Liver (tissue), 9 donors: ENCODE data around the gene PARD3B. TPM values are rescaled to one million over a fixed set of nuclear protein-coding genes. Genes with fewer than 3 reads are reported as not detected.

Experiments
- DNase-seq: peaks from one replicate; pipeline ENCODE4 v3.0.0-alpha.2; 2017; ENCODE audit warnings: low spot score
- H3K27ac ChIP-seq, 2 donors: one replicate each; pipeline ENCODE4 v1.7.0; 2013; ENCODE audit warnings: inconsistent platforms in 2 of 2, low read length in 2 of 2, control low read depth in 1 of 2, low read depth in 1 of 2, mild to moderate bottlenecking in 1 of 2
- H3K27me3 ChIP-seq, 4 donors: one replicate each; pipeline versions ENCODE4 v1.6.1 to v1.7.0; 2013; ENCODE audit warnings: low read length in 3 of 4, inconsistent platforms in 1 of 4, mild to moderate bottlenecking in 1 of 4, moderate library complexity in 1 of 4; ENCODE audit not compliant: control insufficient read depth in 4 of 4, insufficient read depth in 4 of 4
- H3K36me3 ChIP-seq, 4 donors: one replicate each; pipeline versions ENCODE4 v1.6.1 to v1.7.0; 2013; ENCODE audit warnings: low read length in 3 of 4, mild to moderate bottlenecking in 3 of 4, low read depth in 1 of 4, moderate library complexity in 1 of 4; ENCODE audit not compliant: control insufficient read depth in 4 of 4, insufficient read depth in 3 of 4
- H3K4me1 ChIP-seq, 4 donors: one replicate each; pipeline versions ENCODE4 v1.6.1 to v1.7.0; 2013; ENCODE audit warnings: low read length in 3 of 4, mild to moderate bottlenecking in 3 of 4, moderate library complexity in 1 of 4; ENCODE audit not compliant: control insufficient read depth in 4 of 4, insufficient read depth in 4 of 4
- H3K4me3 ChIP-seq, 3 donors: one replicate each; pipeline versions ENCODE4 v1.6.1 to v1.7.0; 2013; ENCODE audit warnings: low read length in 3 of 3, control low read depth in 1 of 3, low read depth in 1 of 3, mild to moderate bottlenecking in 1 of 3
- H3K9ac ChIP-seq, 2 donors: one replicate each; pipeline ENCODE4 v1.7.0; 2013; ENCODE audit warnings: low read length in 2 of 2, mild to moderate bottlenecking in 2 of 2, moderate library complexity in 2 of 2, control low read depth in 1 of 2, low read depth in 1 of 2
- H3K9me3 ChIP-seq, 4 donors: one replicate each; pipeline versions ENCODE4 v1.6.1 to v1.7.0; 2013; ENCODE audit warnings: low read length in 3 of 4; ENCODE audit not compliant: control insufficient read depth in 4 of 4
- ATF3 ChIP-seq: IDR thresholded peaks from 2 replicates; pipeline ENCODE4 v1.6.1; 2016; ENCODE audit warnings: antibody characterized with exemption
- EGR1 ChIP-seq, 2 donors: IDR thresholded peaks; 2 replicates each; pipeline ENCODE4 v1.6.1; 2016 to 2018; ENCODE audit warnings: antibody characterized with exemption in 2 of 2, low read depth in 2 of 2
- FOXA1 ChIP-seq: IDR thresholded peaks from 2 replicates; pipeline ENCODE4 v1.6.1; 2016; ENCODE audit warnings: antibody characterized with exemption
- FOXA2 ChIP-seq: IDR thresholded peaks from 2 replicates; pipeline ENCODE4 v1.6.1; 2016; ENCODE audit warnings: antibody characterized with exemption
- GABPA ChIP-seq, 2 donors: IDR thresholded peaks in 1 of 2; conservative IDR thresholded peaks in 1 of 2; 2 replicates each; pipeline ENCODE4 v1.6.1; 2016; ENCODE audit warnings: antibody characterized with exemption in 2 of 2, mild to moderate bottlenecking in 1 of 2, moderate library complexity in 1 of 2
- HNF4G ChIP-seq: IDR thresholded peaks from 2 replicates; pipeline ENCODE4 v1.6.1; 2016; ENCODE audit warnings: antibody characterized with exemption
- JUND ChIP-seq, 2 donors: IDR thresholded peaks; 2 replicates each; pipeline ENCODE4 v1.6.1; 2016; ENCODE audit warnings: antibody characterized with exemption in 2 of 2
- MAX ChIP-seq: IDR thresholded peaks from 2 replicates; pipeline ENCODE4 v1.6.1; 2016; ENCODE audit warnings: antibody characterized with exemption
- NR2F2 ChIP-seq: IDR thresholded peaks from 2 replicates; pipeline ENCODE4 v1.6.1; 2016; ENCODE audit warnings: antibody characterized with exemption
- RXRA ChIP-seq, 2 donors: IDR thresholded peaks; 2 replicates each; pipeline ENCODE4 v1.6.1; 2017 to 2018; ENCODE audit warnings: antibody characterized with exemption in 2 of 2, mild to moderate bottlenecking in 1 of 2
- SP1 ChIP-seq: IDR thresholded peaks from 2 replicates; pipeline ENCODE4 v1.6.1; 2018; ENCODE audit warnings: antibody characterized with exemption, mild to moderate bottlenecking
- TAF1 ChIP-seq: conservative IDR thresholded peaks from 2 replicates; pipeline ENCODE4 v1.6.1; 2016; ENCODE audit warnings: antibody characterized with exemption, mild to moderate bottlenecking
- ZBTB33 ChIP-seq: IDR thresholded peaks from 2 replicates; pipeline ENCODE4 v1.6.1; 2016; ENCODE audit warnings: antibody characterized with exemption
- WGBS: extraction: QIAGEN DNeasy Blood & Tissue Kit; methylation state at CpG from one replicate; pipeline ENCODE4 v1.1.7; 2013; 5-methylcytosine and 5-hydroxymethylcytosine counted together
- polyA plus RNA-seq, 2 donors: library from polyadenylated mRNA; stranded (reverse) in 1 of 2; unstranded in 1 of 2; fragments of 200-250 nt in 1 of 2; fragments of >200 nt in 1 of 2; fragmentation: Nextera tagmentation in 1 of 2; extraction: Ambion mirVana in 1 of 2; gene quantifications; one replicate each; pipeline versions ENCODE4 v1.2.1 to v1.2.3, GENCODE V29; 2013 to 2015
- total RNA-seq, 2 donors: library from RNA; depleted of rRNA; stranded (reverse); fragments of >200 nt; gene quantifications; one replicate each; pipeline ENCODE4 v1.2.3, GENCODE V29; 2014
- TF ChIP-seq, protein P1 (sequence below): IDR thresholded peaks from 2 replicates; pipeline ENCODE4 v1.6.1; 2016; ENCODE audit warnings: antibody characterized with exemption, mild to moderate bottlenecking
- donor health status: healthy.
- donor health status: healthy.
- donor health status: healthy.
- donor health status: healthy.
- donor health status: healthy.

PARD3B gene
- total and polyA plus RNA-seq, 4 donors = 1.1 to 10.3 (median 3.7) TPM

DNA sequence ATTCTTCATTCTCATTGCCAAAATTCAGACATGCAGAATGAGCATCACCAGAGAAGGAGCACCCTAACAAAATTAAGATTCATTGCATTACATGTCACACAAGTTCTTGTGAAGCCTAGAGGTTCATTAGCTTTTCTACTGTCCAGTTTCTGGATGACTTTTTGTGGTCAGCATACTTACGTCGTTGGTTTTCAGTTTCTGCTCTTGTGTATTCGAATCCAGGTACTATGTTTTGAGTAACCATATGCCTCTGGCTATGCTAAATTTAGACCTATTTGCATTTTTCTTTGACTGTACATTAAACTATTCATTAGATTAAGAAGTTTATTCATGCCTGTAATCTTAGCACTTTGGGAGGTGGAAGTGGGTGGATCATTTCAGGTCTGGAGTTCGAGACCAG, 251.3 kb downstream of the PARD3B start:
- Histone ChIP-seq H3K27me3 (no peaks in the 10 kb centered on the region), H3K4me1 (no peaks in the 10 kb centered on the region), H3K27ac (no peak overlapping the region), H3K4me3 (no peak overlapping the region), H3K9me3 (no peaks in the 10 kb centered on the region), H3K36me3 (no peaks in the 10 kb centered on the region), H3K9ac (no peak overlapping the region)
- no peak for TF ChIP-seq TAF1
- 94% methylated on average over 4 of the region's 4 CpGs for WGBS
- DNase-seq = no peak

DNA sequence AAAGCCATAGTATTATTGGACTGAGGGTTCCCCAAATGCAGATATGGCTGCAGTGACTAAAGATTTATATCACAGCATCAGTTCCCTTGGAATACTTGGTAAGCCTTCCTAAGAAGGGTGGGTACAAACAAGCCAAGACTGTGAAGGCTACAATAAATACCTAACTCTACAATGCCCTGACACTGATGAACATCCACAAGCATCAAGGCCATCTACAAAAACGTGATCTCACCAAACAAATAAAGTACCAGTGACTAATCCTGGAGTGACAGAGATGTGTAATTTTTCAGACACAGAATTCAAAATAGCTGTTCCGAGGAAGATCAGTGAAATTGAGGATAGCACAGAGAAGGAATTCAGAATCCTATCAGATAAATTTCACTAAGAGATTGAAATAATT, 254.5 kb downstream of the PARD3B start:
- H3K27ac ChIP-seq = no peak overlapping the region
- no peaks in the 10 kb centered on the region for H3K4me1 ChIP-seq
- TF ChIP-seq FOXA2 (no peak), JUND (IDR thresholded peaks at IDR 0.05) (no peak), ATF3 (no peak), MAX (no peak), RXRA (IDR thresholded peaks at IDR 0.05) (no peak), NR2F2 (no peak), GABPA (IDR thresholded peaks at IDR 0.05 in 1 of 2, conservative IDR thresholded peaks at IDR 0.05 in 1 of 2) (no peak), ZBTB33 (no peak), EGR1 (IDR thresholded peaks at IDR 0.05; ENCODE audit: low read depth in 2 of 2) (no peak)
- TF ChIP-seq, protein P1, sequence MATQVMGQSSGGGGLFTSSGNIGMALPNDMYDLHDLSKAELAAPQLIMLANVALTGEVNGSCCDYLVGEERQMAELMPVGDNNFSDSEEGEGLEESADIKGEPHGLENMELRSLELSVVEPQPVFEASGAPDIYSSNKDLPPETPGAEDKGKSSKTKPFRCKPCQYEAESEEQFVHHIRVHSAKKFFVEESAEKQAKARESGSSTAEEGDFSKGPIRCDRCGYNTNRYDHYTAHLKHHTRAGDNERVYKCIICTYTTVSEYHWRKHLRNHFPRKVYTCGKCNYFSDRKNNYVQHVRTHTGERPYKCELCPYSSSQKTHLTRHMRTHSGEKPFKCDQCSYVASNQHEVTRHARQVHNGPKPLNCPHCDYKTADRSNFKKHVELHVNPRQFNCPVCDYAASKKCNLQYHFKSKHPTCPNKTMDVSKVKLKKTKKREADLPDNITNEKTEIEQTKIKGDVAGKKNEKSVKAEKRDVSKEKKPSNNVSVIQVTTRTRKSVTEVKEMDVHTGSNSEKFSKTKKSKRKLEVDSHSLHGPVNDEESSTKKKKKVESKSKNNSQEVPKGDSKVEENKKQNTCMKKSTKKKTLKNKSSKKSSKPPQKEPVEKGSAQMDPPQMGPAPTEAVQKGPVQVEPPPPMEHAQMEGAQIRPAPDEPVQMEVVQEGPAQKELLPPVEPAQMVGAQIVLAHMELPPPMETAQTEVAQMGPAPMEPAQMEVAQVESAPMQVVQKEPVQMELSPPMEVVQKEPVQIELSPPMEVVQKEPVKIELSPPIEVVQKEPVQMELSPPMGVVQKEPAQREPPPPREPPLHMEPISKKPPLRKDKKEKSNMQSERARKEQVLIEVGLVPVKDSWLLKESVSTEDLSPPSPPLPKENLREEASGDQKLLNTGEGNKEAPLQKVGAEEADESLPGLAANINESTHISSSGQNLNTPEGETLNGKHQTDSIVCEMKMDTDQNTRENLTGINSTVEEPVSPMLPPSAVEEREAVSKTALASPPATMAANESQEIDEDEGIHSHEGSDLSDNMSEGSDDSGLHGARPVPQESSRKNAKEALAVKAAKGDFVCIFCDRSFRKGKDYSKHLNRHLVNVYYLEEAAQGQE = no peak
- no peak for DNase-seq
- no peaks in the 10 kb centered on the region for H3K27me3 ChIP-seq
- WGBS = 95% methylated on average over 2 of the region's 2 CpGs
- H3K4me3 ChIP-seq = no peak overlapping the region
- H3K9ac ChIP-seq = no peak overlapping the region
- H3K36me3 ChIP-seq = no peaks in the 10 kb centered on the region
- H3K9me3 ChIP-seq = no peaks in the 10 kb centered on the region

GRCh38 chr2:204808494-204808893, 263.2 kb downstream of the PARD3B start:
- Histone ChIP-seq H3K36me3 (no peaks in the 10 kb centered on the region), H3K27ac (no peak overlapping the region), H3K9ac (no peak overlapping the region), H3K27me3 (no peaks in the 10 kb centered on the region), H3K4me1 (no peaks in the 10 kb centered on the region), H3K4me3 (no peak overlapping the region), H3K9me3 (peaks cover 0 to 4% (median 2%) of the 10 kb centered on the region in 4 donors)
- DNase-seq = no peak
- TF ChIP-seq RXRA (IDR thresholded peaks at IDR 0.05) (no peak), EGR1 (IDR thresholded peaks at IDR 0.05; ENCODE audit: low read depth in 2 of 2) (no peak), JUND (IDR thresholded peaks at IDR 0.05) (no peak), TAF1 (no peak), ZBTB33 (no peak), HNF4G (no peak), SP1 (no peak), GABPA (IDR thresholded peaks at IDR 0.05 in 1 of 2, conservative IDR thresholded peaks at IDR 0.05 in 1 of 2) (no peak), FOXA1 (no peak)
- TF ChIP-seq, protein P1 = no peak
